Measurements from ENCODE around the gene GPC6. TPM values are rescaled to one million over a fixed set of nuclear protein-coding genes. Genes with fewer than 3 reads are reported as not detected.

Gene GPC6
- total and polyA plus RNA-seq, 2 donors (not counting 3 experiments of a cell fraction or from before 2014, with no cell fraction given): 0.01 TPM; not detected in 1

DNA sequence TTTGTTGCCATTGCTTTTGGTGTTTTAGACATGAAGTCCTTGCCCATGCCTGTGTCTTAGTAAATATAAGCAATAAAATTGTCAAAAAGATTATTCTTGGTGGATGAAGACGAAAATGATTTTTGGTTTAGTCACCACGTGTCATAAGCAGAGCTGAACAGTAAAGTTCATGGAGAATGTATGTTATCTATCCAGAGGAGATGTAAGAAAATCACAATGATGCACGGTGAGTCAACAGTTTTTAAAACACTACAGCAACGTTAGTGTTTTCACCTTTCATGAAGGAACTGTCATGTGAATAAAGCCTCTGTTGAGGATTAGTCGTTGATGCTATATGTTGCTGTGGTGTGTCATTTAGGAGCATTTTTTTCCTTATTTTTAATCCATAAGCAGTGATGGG lies 137.6 kb downstream of the GPC6 start:
- no peak overlapping the region for H3K4me3 ChIP-seq (replicated peaks in 1 of 3; ENCODE audit: insufficient read depth in 1 of 3, low read depth in 1 of 3, low read length in 3 of 3)
- peaks cover 7% of the 10 kb centered on the region for H3K9me3 ChIP-seq (replicated peaks; ENCODE audit: control insufficient read depth, insufficient read depth, low read length)
- no TSS peak for BruUV-seq (replicated peaks)
- no peak overlapping the region for H2AFZ ChIP-seq (ENCODE audit: low read depth, low read length)
- no peak for DNase-seq (ENCODE audit: low read depth, low spot score)
- no peaks in the 10 kb centered on the region for H3K4me1 ChIP-seq (ENCODE audit: control insufficient read depth, extremely low read depth, insufficient read depth, low read length)
- no peak overlapping the region for H3K9ac ChIP-seq (replicated peaks; ENCODE audit: extremely low read depth, insufficient read depth, low read length)
- no peak overlapping the region for H3K4me2 ChIP-seq (ENCODE audit: insufficient read depth, low read length)
- dilution Hi-C loops (cut with MboI; ENCODE audit: extremely low pct_ligation_motif_present, low sequenced_read_pairs): no loop called here
- H3K79me2 ChIP-seq (ENCODE audit: control insufficient read depth, insufficient read depth, low read length): no peaks in the 10 kb centered on the region
- POLR2A ChIA-PET: no interaction called here
- FAIRE-seq: no peak
- intact Hi-C loops (cut with micrococcal nuclease): no loop called here
- H3K27ac ChIP-seq (ENCODE audit: insufficient read depth, low read depth, low read length): no peak overlapping the region
- no peaks in the 10 kb centered on the region for H3K36me3 ChIP-seq (ENCODE audit: control insufficient read depth in 2 of 2, extremely low read depth in 1 of 2, insufficient read depth in 2 of 2, low read length in 2 of 2)
- H4K20me1 ChIP-seq (replicated peaks; ENCODE audit: control insufficient read depth, extremely low read depth, insufficient read depth, low read length): no peaks in the 10 kb centered on the region
- CTCF ChIA-PET: no interaction called here
- TF ChIP-seq JUN (IDR thresholded peaks at IDR 0.05; ENCODE audit: borderline replicate concordance, insufficient read depth, insufficient read length, low read depth) (no peak), GATA2 (IDR thresholded peaks at IDR 0.05; ENCODE audit: insufficient read depth, insufficient read length, low read depth, low read length) (no peak), FOS (IDR thresholded peaks at IDR 0.05; ENCODE audit: borderline replicate concordance, insufficient read depth, low read length) (no peak), EZH2 (IDR thresholded peaks at IDR 0.05; ENCODE audit: borderline replicate concordance, low read depth, low read length, severe bottlenecking) (no peak), MYC (IDR thresholded peaks at IDR 0.05; ENCODE audit: low read depth, low read length) (no peak), POLR2AphosphoS5 (IDR thresholded peaks at IDR 0.05; ENCODE audit: insufficient read depth, low read depth, low read length) (no peak), POLR2A (IDR thresholded peaks at IDR 0.05; ENCODE audit: low read depth, low read length) (no peak)
- TF ChIP-seq, protein P1, sequence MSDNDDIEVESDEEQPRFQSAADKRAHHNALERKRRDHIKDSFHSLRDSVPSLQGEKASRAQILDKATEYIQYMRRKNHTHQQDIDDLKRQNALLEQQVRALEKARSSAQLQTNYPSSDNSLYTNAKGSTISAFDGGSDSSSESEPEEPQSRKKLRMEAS (IDR thresholded peaks at IDR 0.05; ENCODE audit: insufficient read depth, insufficient read length): no peak
- TF ChIP-seq, protein P2, sequence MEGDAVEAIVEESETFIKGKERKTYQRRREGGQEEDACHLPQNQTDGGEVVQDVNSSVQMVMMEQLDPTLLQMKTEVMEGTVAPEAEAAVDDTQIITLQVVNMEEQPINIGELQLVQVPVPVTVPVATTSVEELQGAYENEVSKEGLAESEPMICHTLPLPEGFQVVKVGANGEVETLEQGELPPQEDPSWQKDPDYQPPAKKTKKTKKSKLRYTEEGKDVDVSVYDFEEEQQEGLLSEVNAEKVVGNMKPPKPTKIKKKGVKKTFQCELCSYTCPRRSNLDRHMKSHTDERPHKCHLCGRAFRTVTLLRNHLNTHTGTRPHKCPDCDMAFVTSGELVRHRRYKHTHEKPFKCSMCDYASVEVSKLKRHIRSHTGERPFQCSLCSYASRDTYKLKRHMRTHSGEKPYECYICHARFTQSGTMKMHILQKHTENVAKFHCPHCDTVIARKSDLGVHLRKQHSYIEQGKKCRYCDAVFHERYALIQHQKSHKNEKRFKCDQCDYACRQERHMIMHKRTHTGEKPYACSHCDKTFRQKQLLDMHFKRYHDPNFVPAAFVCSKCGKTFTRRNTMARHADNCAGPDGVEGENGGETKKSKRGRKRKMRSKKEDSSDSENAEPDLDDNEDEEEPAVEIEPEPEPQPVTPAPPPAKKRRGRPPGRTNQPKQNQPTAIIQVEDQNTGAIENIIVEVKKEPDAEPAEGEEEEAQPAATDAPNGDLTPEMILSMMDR (IDR thresholded peaks at IDR 0.05; ENCODE audit: extremely low read depth in 1 of 2, insufficient read depth in 1 of 2, low read depth in 1 of 2, low read length in 2 of 2): no peak
- no peaks in the 10 kb centered on the region for H3K9me1 ChIP-seq (replicated peaks; ENCODE audit: control insufficient read depth, extremely low read depth, insufficient read depth, low read length)
- no peaks in the 10 kb centered on the region for H3K27me3 ChIP-seq (ENCODE audit: control insufficient read depth in 2 of 2, insufficient read depth in 2 of 2, low read length in 2 of 2)

All from endothelial cell of umbilical vein (primary cell).